Measurements from ENCODE around the gene SLC41A3. TPM values are rescaled to one million over a fixed set of nuclear protein-coding genes. Genes with fewer than 3 reads are reported as not detected.

SLC41A3 gene
- total RNA-seq, 1 experiment from 2014 or later: 35.5 TPM

GRCh38 chr3:126101521-126101982 is 17.6 kb upstream of the SLC41A3 start:
- Histone ChIP-seq H4K5ac (ENCODE audit: insufficient read length, low read depth, low read length) (no peak overlapping the region), H3K4ac (ENCODE audit: low read depth, low read length) (no peak overlapping the region), H2BK15ac (ENCODE audit: low read depth, low read length) (no peak overlapping the region), H4K8ac (replicated peaks; ENCODE audit: insufficient read length, low read depth, low read length) (no peak overlapping the region), H3K9ac (ENCODE audit: extremely low read depth, insufficient read length, low read length) (no peak overlapping the region), H3T11ph (ENCODE audit: low read length) (no peak overlapping the region), H4K91ac (ENCODE audit: insufficient read length, low read depth, low read length) (no peak overlapping the region), H3K27ac (ENCODE audit: insufficient read length, low read depth, low read length) (no peak overlapping the region), H2BK20ac (ENCODE audit: low read depth, low read length, poor library complexity, severe bottlenecking) (no peak overlapping the region), H3K23me2 (ENCODE audit: insufficient read length, low read depth, low read length, poor library complexity, severe bottlenecking) (no peaks in the 10 kb centered on the region), H3K23ac (ENCODE audit: insufficient read length, low read depth, low read length) (no peak overlapping the region), H3K79me1 (ENCODE audit: insufficient read depth, low read depth, low read length, poor library complexity, severe bottlenecking) (no peaks in the 10 kb centered on the region), H3K27me3 (ENCODE audit: insufficient read depth, low read length) (no peaks in the 10 kb centered on the region), H3K9me3 (ENCODE audit: control insufficient read depth, low read depth, low read length) (peaks cover 12% of the 10 kb centered on the region), H2BK120ac (ENCODE audit: low read depth, low read length, poor library complexity, severe bottlenecking) (no peak overlapping the region), H2BK5ac (ENCODE audit: insufficient read length, low read length) (no peak overlapping the region), H3K56ac (ENCODE audit: insufficient read length, low read depth, low read length) (no peak overlapping the region), H4K20me1 (ENCODE audit: control insufficient read depth, insufficient read depth, insufficient read length) (no peaks in the 10 kb centered on the region), H2AFZ (ENCODE audit: low read length) (no peak overlapping the region), H3K14ac (ENCODE audit: insufficient read depth, low read length) (no peak overlapping the region), H3K4me2 (ENCODE audit: insufficient read depth, insufficient read length, low read length) (no peak overlapping the region), H2BK12ac (ENCODE audit: insufficient read length, low read depth, low read length) (no peak overlapping the region), H3K18ac (ENCODE audit: insufficient read length, low read depth, low read length) (no peak overlapping the region), H3K4me1 (ENCODE audit: insufficient read depth, low read length) (no peaks in the 10 kb centered on the region), H2AK5ac (ENCODE audit: insufficient read length, low read length) (no peak overlapping the region), H3K79me2 (ENCODE audit: insufficient read depth, low read length) (no peaks in the 10 kb centered on the region)
- TF ChIP-seq CTCF (conservative IDR thresholded peaks at IDR 0.05): no peak
- DNase-seq: no peak
- Mint-ChIP-seq H3K4me3 (peak overlapping the region in 1 of 2 experiments; percentile 44; a peak in 1 of 5 replicates), H3K4me1 (0 out of 4 replicates have a peak, but pooled peaks cover 0 to 3% of the 10 kb centered on the region in 2 experiments), H3K36me3 (ENCODE audit: insufficient read depth in 1 of 3, low read depth in 3 of 3) (peaks cover 2 to 6% (median 4%) of the 10 kb centered on the region in 3 experiments; a peak in 6 of 7 replicates), H3K27ac (peak overlapping the region in 1 of 3 experiments; percentile 72; a peak in 1 of 7 replicates), H3K27me3 (ENCODE audit: low read depth) (no peaks in the 10 kb centered on the region; the same call in 1 of the 2 replicates), H3K9me3 (peaks cover 11 to 12% of the 10 kb centered on the region in 2 experiments)
- WGBS (ENCODE audit: extremely low coverage, insufficient read length, low lambda C conversion rate): no CpG with 5 or more reads among the region's 10 CpGs
